22Rv1 (cell line): ENCODE data around the gene PARD3.

Experiments used
- CTCF ChIP-seq: fragments of 450-650 bp; IDR thresholded peaks from 2 replicates; pipeline ENCODE4 v1.5.1; 2017; ENCODE audit warnings: mild to moderate bottlenecking
- ZFX ChIP-seq: fragments of 450-650 bp; IDR thresholded peaks from 2 replicates; pipeline ENCODE4 v1.6.1; 2017; ENCODE audit warnings: antibody characterized with exemption, borderline replicate concordance

GRCh38 chr10:34844448-34844847 is 29.4 kb upstream of the PARD3 start:
- TF ChIP-seq CTCF, result no peak
- no peak for TF ChIP-seq ZFX
